Spleen (tissue), 11 donors: ENCODE measurements around the gene SLC7A6OS. TPM values are rescaled to one million over a fixed set of nuclear protein-coding genes. Genes with fewer than 3 reads are reported as not detected.

ENCODE experiments used
- DNase-seq: peaks from one replicate; pipeline ENCODE4 v3.0.0-alpha.2; 2020
- H3K27ac ChIP-seq, 8 donors: fragments of 200-600 bp; sonication (generic) in 7 of 8; 1 replicate in 4 of 8; 2 replicates in 4 of 8; pipeline versions ENCODE4 v1.5.0 to v1.8.0; 2016 to 2021; ENCODE audit warnings: inconsistent platforms in 4 of 8, mild to moderate bottlenecking in 4 of 8, moderate library complexity in 1 of 8
- H3K27me3 ChIP-seq, 7 donors: fragments of 200-600 bp; sonication (generic) in 6 of 7; replicated peaks in 1 of 7; 1 replicate in 4 of 7; 2 replicates in 3 of 7; pipeline versions ENCODE4 v1.5.0 to v1.8.0; 2016 to 2021; ENCODE audit warnings: inconsistent platforms in 3 of 7, mild to moderate bottlenecking in 1 of 7
- H3K36me3 ChIP-seq, 6 donors: fragments of 200-600 bp; sonication (generic) in 5 of 6; 1 replicate in 4 of 6; 2 replicates in 2 of 6; pipeline versions ENCODE4 v1.5.0 to v1.8.0; 2016 to 2021; ENCODE audit warnings: inconsistent platforms in 2 of 6
- H3K4me1 ChIP-seq, 6 donors: fragments of 200-600 bp; sonication (generic) in 5 of 6; 1 replicate in 3 of 6; 2 replicates in 3 of 6; pipeline versions ENCODE4 v1.5.0 to v1.8.0; 2016 to 2021; ENCODE audit warnings: inconsistent platforms in 3 of 6
- H3K4me3 ChIP-seq, 8 donors: fragments of 200-600 bp; sonication (generic) in 7 of 8; 1 replicate in 4 of 8; 2 replicates in 4 of 8; pipeline versions ENCODE4 v1.5.0 to v1.8.0; 2016 to 2021; ENCODE audit warnings: inconsistent platforms in 4 of 8, mild to moderate bottlenecking in 4 of 8, moderate library complexity in 2 of 8
- H3K9me3 ChIP-seq, 8 donors: fragments of 200-600 bp; sonication (generic) in 7 of 8; 1 replicate in 4 of 8; 2 replicates in 4 of 8; pipeline versions ENCODE4 v1.5.0 to v1.8.0; 2016 to 2021; ENCODE audit warnings: inconsistent platforms in 4 of 8
- POLR2A ChIP-seq, 3 donors: fragments of 450-650 bp; IDR thresholded peaks; one replicate each; pipeline ENCODE4 v1.5.1; 2017; ENCODE audit warnings: antibody characterized with exemption in 3 of 3, mild to moderate bottlenecking in 1 of 3
- POLR2AphosphoS5 ChIP-seq, 3 donors: sonication (generic); formaldehyde crosslinking; IDR thresholded peaks; one replicate each; pipeline ENCODE4 v1.5.1; 2017; ENCODE audit warnings: antibody characterized with exemption in 3 of 3
- WGBS, 5 donors: extraction: QIAGEN DNeasy Blood & Tissue Kit in 3 of 5; methylation state at CpG; one replicate each; pipeline versions ENCODE4 v1.1.5 to v1.1.7; 2013 to 2018; 5-methylcytosine and 5-hydroxymethylcytosine counted together
- intact Hi-C: fragments of 100-400 bp; cut with DNase I; formaldehyde crosslinking; loops from one replicate; pipeline ENCODE4 v1.15.0; 2023; ENCODE audit warnings: low total_unique reads
- polyA plus RNA-seq, 3 donors: library from polyadenylated mRNA; stranded (reverse); fragments of 200-250 nt; gene quantifications; one replicate each; pipeline ENCODE4 v1.2.1, GENCODE V29; 2013
- total RNA-seq, 7 donors: library from RNA; depleted of rRNA in 3 of 7; stranded (reverse); fragments of >200 nt in 3 of 7; fragmentation: NEBNext Ultra II Directional in 4 of 7; extraction: Animal tissue kit (Norgen Biotek cat#: 25700) in 4 of 7; gene quantifications; one replicate each; pipeline versions ENCODE4 v1.1.0 to v1.2.1, GENCODE V29; 2016 to 2021
- TF ChIP-seq, protein P1 (sequence below), 11 experiments: fragments of 200-600 bp in 7 of 11; fragments of 450-650 bp in 4 of 11; sonication (generic) in 4 of 11; IDR thresholded peaks in 8 of 11; conservative IDR thresholded peaks in 3 of 11; 1 replicate in 7 of 11; 2 replicates in 4 of 11; pipeline versions ENCODE4 v1.4.0 to v1.8.0; 2016 to 2021; ENCODE audit warnings: antibody characterized with exemption in 11 of 11, inconsistent platforms in 4 of 11, mild to moderate bottlenecking in 1 of 11
- donor health status: healthy with polysubstance abuse.
- donor health status: DM: no; HTN: no; CAD: no; lungs with moderate emphysema.
- donor health status: DM: no; HTN: no; CAD: no.
- donor health status: Bipolar disorder and iron deficiency.
- donor health status: healthy.
- donor health status: DM: no; HTN: no; CAD: no.
- donor health status: DM: yes; HTN: yes; CAD: no.

The SLC7A6OS gene
- total and polyA plus RNA-seq, 10 donors = 7.5 to 30.6 (median 23.5) TPM

DNA sequence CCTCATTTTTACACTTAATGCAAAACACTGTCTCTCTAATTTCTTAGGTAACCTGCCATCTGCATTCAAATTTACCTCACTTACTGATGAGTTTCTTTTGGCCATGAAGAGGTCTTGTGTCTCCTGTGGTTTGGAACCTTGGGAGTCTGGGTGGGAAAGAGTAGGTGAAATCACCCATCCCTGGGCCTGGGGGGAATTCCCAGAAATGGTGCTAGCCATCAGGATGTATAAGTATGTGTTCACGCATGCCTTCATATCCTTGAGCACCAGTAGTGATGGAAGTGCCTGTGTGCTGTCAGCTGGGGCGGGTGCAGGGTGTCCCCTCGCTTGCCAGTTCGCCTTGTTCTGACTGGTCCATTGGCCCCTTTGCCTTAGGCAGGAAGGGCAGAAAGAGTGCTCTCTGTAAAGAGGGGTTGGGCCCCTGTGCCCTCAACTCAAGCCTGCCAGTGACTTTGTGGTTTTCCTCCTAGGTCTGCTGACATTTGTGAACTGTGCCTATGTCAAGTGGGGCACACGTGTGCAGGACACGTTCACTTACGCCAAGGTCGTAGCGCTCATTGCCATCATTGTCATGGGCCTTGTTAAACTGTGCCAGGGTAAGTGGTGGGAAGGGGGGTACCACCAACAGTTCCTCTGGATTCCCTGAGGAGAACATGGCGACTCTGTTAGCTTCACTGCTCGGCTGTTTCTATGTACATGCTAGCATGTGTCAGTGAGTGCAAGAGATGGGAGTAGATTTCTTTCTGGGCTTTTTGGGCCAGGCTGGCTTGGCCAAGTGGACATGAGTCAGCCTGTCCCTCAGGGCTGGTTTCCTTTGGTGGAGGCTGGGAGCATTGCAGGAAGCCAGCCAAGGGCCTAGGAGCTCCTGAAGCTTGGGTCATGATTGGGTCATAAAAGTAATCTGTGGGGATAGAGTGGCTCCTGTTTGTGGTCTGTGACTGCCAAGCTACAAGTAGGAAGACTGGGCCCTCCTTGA, 23.2 kb downstream of the SLC7A6OS start:
- Histone ChIP-seq H3K27ac (peak overlapping the region; percentile 64 to 92 (median 82)), H3K27me3 (no peaks in the 10 kb centered on the region), H3K9me3 (no peaks in the 10 kb centered on the region), H3K36me3 (peaks cover 0 to 58% (median 11%) of the 10 kb centered on the region in 6 donors), H3K4me1 (peaks cover 78 to 100% (median 90%) of the 10 kb centered on the region in 6 donors), H3K4me3 (no peak overlapping the region)
- intact Hi-C loops = no loop called here
- TF ChIP-seq POLR2AphosphoS5 (IDR thresholded peaks at IDR 0.05) (peak in 2 of 3 donors; percentile 65 to 72), POLR2A (IDR thresholded peaks at IDR 0.05) (no peak)
- TF ChIP-seq, protein P1, sequence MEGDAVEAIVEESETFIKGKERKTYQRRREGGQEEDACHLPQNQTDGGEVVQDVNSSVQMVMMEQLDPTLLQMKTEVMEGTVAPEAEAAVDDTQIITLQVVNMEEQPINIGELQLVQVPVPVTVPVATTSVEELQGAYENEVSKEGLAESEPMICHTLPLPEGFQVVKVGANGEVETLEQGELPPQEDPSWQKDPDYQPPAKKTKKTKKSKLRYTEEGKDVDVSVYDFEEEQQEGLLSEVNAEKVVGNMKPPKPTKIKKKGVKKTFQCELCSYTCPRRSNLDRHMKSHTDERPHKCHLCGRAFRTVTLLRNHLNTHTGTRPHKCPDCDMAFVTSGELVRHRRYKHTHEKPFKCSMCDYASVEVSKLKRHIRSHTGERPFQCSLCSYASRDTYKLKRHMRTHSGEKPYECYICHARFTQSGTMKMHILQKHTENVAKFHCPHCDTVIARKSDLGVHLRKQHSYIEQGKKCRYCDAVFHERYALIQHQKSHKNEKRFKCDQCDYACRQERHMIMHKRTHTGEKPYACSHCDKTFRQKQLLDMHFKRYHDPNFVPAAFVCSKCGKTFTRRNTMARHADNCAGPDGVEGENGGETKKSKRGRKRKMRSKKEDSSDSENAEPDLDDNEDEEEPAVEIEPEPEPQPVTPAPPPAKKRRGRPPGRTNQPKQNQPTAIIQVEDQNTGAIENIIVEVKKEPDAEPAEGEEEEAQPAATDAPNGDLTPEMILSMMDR (IDR thresholded peaks at IDR 0.05 in 8 of 11, conservative IDR thresholded peaks at IDR 0.05 in 3 of 11) = peak in 2 of 11 experiments; percentile 15 to 30
- WGBS, 5 donors = 33 to 54% (median 37%) methylated on average over 9 to 11 of the region's 11 CpGs
- DNase-seq = peak; percentile 82

DNA sequence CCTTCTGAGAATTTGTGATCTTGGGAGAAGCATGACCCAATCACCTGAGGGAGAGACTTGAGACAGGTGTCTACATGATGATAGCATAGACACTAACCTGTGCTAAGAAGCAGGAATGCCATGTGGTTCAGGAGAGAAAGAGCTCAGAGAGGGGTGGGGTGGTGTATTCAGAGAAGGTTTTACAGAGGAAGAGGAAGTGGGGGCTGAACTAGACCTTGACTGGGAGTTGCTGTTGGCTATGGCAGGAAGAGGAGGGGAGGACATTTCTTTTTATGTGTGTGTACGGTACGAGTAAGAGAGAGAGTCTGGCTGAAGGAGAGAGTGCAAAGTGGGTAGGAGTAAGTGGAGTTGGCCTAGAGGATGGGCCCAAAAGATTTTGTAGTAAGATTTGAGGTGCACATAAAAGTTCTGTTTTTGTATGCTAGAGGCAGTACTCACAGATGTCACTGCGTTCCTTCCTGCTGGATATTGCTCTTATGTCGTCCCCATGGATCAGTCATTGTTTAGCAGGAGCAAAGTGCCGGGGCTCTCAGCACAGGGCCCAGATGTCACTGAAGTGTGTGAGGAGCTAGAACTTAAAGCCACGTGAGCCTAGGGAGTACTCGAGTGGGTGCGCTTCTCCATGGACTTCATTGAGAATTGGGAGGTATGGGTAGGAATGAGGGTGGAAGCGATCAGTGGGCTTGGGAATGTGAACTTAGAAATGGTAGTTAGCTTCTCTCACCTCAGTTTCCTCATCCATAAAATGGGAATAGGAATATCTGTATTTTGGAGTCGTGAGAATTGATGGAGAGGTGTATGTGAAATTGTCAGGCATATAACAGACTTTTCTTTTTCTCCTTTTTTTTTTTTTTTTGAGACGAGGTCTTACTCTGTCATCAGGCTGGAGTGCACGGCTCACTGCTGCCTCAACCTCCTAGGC, 24.3 kb downstream of the SLC7A6OS start:
- no peak for DNase-seq
- TF ChIP-seq, protein P1 (IDR thresholded peaks at IDR 0.05 in 8 of 11, conservative IDR thresholded peaks at IDR 0.05 in 3 of 11) = no peak
- TF ChIP-seq POLR2A (IDR thresholded peaks at IDR 0.05) (no peak), POLR2AphosphoS5 (IDR thresholded peaks at IDR 0.05) (peak in 1 of 3 donors; percentile 73)

DNA sequence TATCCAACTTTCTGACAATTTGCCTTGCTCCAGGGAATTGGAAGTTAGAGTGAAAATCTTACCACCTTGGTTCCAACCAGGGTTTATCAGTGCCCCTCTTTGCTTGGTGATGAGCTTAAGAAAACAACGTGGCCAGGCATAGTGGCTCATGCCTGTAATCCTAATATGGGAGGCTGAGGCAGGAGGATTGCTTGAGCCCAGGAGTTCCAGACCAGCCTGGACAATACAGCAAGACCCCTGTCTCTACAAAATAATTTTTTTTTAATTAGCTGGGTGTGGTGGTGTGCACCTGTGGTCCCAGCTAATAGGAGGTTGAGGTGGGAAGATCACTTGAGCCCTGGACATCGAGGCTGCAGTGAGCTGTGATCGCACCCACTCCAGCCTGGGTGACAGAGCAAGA, 25.1 kb downstream of the SLC7A6OS start:
- no peak for DNase-seq
- Histone ChIP-seq H3K27ac (peak overlapping the region; percentile 64 to 92 (median 82)), H3K4me3 (peak overlapping the region in 3 of 8 donors; percentile 3 to 52 (median 8)), H3K27me3 (no peaks in the 10 kb centered on the region), H3K4me1 (peaks cover 74 to 100% (median 86%) of the 10 kb centered on the region in 6 donors), H3K9me3 (no peaks in the 10 kb centered on the region), H3K36me3 (peaks cover 0 to 58% (median 6%) of the 10 kb centered on the region in 6 donors)
- intact Hi-C loops = no loop called here
- 59 to 74% (median 68%) methylated on average over 3 of the region's 3 CpGs for whole genome bisulfite sequencing, 5 donors
- TF ChIP-seq, protein P1 (IDR thresholded peaks at IDR 0.05 in 8 of 11, conservative IDR thresholded peaks at IDR 0.05 in 3 of 11) = no peak
- no peak for TF ChIP-seq POLR2AphosphoS5 (IDR thresholded peaks at IDR 0.05)
- no peak for TF ChIP-seq POLR2A (IDR thresholded peaks at IDR 0.05)

More for the DNA sequence above, 24.3 kb downstream of the SLC7A6OS start:
- Histone ChIP-seq H3K27me3 (no peaks in the 10 kb centered on the region), H3K36me3 (peaks cover 0 to 58% (median 12%) of the 10 kb centered on the region in 6 donors), H3K27ac (peak overlapping the region; percentile 64 to 92 (median 82)), H3K4me3 (peak overlapping the region in 4 of 8 donors; percentile 3 to 52 (median 7)), H3K4me1 (peaks cover 78 to 100% (median 87%) of the 10 kb centered on the region in 6 donors), H3K9me3 (no peaks in the 10 kb centered on the region)
- intact Hi-C loops = no loop called here
- WGBS, 5 donors = 50 to 69% (median 53%) methylated on average over 12 of the region's 12 CpGs
